ENCODE results near the gene PRTFDC1.

GRCh38 chr10:24915304-24915703, 37.1 kb downstream of the PRTFDC1 start:
- TF ChIP-seq CTCF (IDR thresholded peaks at IDR 0.05 in 8 of 11, conservative IDR thresholded peaks at IDR 0.05 in 3 of 11) = no peak
- no peak for TF ChIP-seq POLR2A (IDR thresholded peaks at IDR 0.05)
